Heart left ventricle (tissue), 16 donors: Measurements from ENCODE around the gene ZNF281. TPM values are rescaled to one million over a fixed set of nuclear protein-coding genes. Genes with fewer than 3 reads are reported as not detected.

Source experiments
- ATAC-seq, 4 donors: fragments of 200-7000 bp; cut with Tn5 transposase; one replicate each; pipeline ENCODE4 v1.9.1; 2020 to 2022; ENCODE audit warnings: moderate library complexity in 4 of 4, mild to moderate bottlenecking in 3 of 4, moderate number of reproducible peaks in 1 of 4
- DNase-seq, 5 donors: peaks; one replicate each; pipeline ENCODE4 v3.0.0-alpha.2; 2020
- H3K27ac ChIP-seq, 12 donors: fragments of 200-600 bp; sonication (generic) in 4 of 12; one replicate each; pipeline versions ENCODE4 v1.5.0 to v1.8.0; 2016 to 2022; ENCODE audit warnings: mild to moderate bottlenecking in 2 of 12
- H3K27me3 ChIP-seq, 9 donors: fragments of 200-600 bp; sonication (generic) in 2 of 9; one replicate each; pipeline versions ENCODE4 v1.5.1 to v1.8.0; 2016 to 2022; ENCODE audit warnings: mild to moderate bottlenecking in 3 of 9
- H3K36me3 ChIP-seq, 9 donors: fragments of 200-600 bp; sonication (generic) in 2 of 9; one replicate each; pipeline versions ENCODE4 v1.5.0 to v1.8.0; 2018 to 2022; ENCODE audit warnings: mild to moderate bottlenecking in 2 of 9
- H3K4me1 ChIP-seq, 12 donors: fragments of 200-600 bp; sonication (generic) in 4 of 12; one replicate each; pipeline versions ENCODE4 v1.5.0 to v1.8.0; 2016 to 2022; ENCODE audit warnings: mild to moderate bottlenecking in 3 of 12
- H3K4me3 ChIP-seq, 12 donors: fragments of 200-600 bp; sonication (generic) in 4 of 12; one replicate each; pipeline versions ENCODE4 v1.5.0 to v1.8.0; 2017 to 2022; ENCODE audit warnings: mild to moderate bottlenecking in 9 of 12, moderate library complexity in 4 of 12
- H3K9me3 ChIP-seq, 12 donors: fragments of 200-600 bp; sonication (generic) in 4 of 12; one replicate each; pipeline versions ENCODE4 v1.5.0 to v1.8.0; 2016 to 2022; ENCODE audit warnings: mild to moderate bottlenecking in 1 of 12
- CTCF ChIP-seq, 12 donors: fragments of 200-600 bp; sonication (generic) in 4 of 12; IDR thresholded peaks; one replicate each; pipeline versions ENCODE4 v1.5.0 to v1.8.0; 2018 to 2022; ENCODE audit warnings: antibody characterized with exemption in 12 of 12, mild to moderate bottlenecking in 5 of 12
- POLR2A ChIP-seq, 2 donors: fragments of 450-650 bp; IDR thresholded peaks; one replicate each; pipeline ENCODE4 v1.6.1; 2017; ENCODE audit warnings: antibody characterized with exemption in 2 of 2, mild to moderate bottlenecking in 2 of 2, moderate library complexity in 2 of 2
- WGBS, 4 donors: extraction: QIAGEN DNeasy Blood & Tissue Kit in 2 of 4; methylation state at CpG; one replicate each; pipeline versions ENCODE4 v1.1.5 to v1.1.7; 2013 to 2018; 5-methylcytosine and 5-hydroxymethylcytosine counted together
- intact Hi-C, 10 donors: fragments of 100-400 bp; cut with DNase I; formaldehyde crosslinking; loops; one replicate each; pipeline versions ENCODE4 v1.11.1 to v1.14.2; 2022
- polyA plus RNA-seq, 2 donors: library from polyadenylated mRNA; stranded (reverse); fragments of 200-250 nt; gene quantifications; one replicate each; pipeline ENCODE4 v1.2.3, GENCODE V29; 2013
- total RNA-seq, 9 donors: library from RNA; depleted of rRNA in 2 of 9; stranded (reverse); fragments of >200 nt in 2 of 9; fragmentation: NEBNext Ultra II Directional in 3 of 9; extraction: Animal tissue kit (Norgen Biotek cat#: 25700) in 3 of 9; gene quantifications; one replicate each; pipeline versions ENCODE4 v1.1.0 to v1.2.4, GENCODE V29; 2016 to 2023
- donor health status: ischemic (EF 13 %, LVEDD 7.1; RV severe dilation, severe dysfunction).
- donor health status: healthy with polysubstance abuse.
- donor health status: DM: no; HTN: yes; CAD: no.
- donor health status: DM: no; HTN: no; CAD: no.
- donor health status: ischemic (EF 25% LVEDD 6.9; RV normal size, moderate dysfunction).
- donor health status: ischemic (EF 25% LVEDD 5.7; RV mildly dilated, moderate dysfunction).
- donor health status: healthy.
- donor health status: DM: yes; HTN: yes; CAD: no.
- donor health status: ischemic (EF 35%, LVEDD 5.7; RV mildly dilated, moderate dysfunction).
- donor health status: nonischemic (EF 11% LVEDD 7.7; RV severe dilation, severe dysfunction).
- donor health status: DM: yes; HTN: yes; CAD: no.
- donor health status: PGD.
- donor health status: ischemic (EF 29% LVEDD 5.4; RV normal size, mild dysfunction).
- donor health status: nonischemic (EF 23%, LVEDD 6.1; RV moderate dilation, normal function).

The ZNF281 gene
- total and polyA plus RNA-seq, 11 donors = 3.1 to 10.6 (median 8.8) TPM

GRCh38 chr1:200378096-200378495 is 31.7 kb downstream of the ZNF281 start:
- Histone ChIP-seq H3K27me3 (no peaks in the 10 kb centered on the region), H3K36me3 (no peaks in the 10 kb centered on the region), H3K4me3 (no peak overlapping the region), H3K9me3 (no peaks in the 10 kb centered on the region), H3K27ac (no peak overlapping the region), H3K4me1 (peaks cover 0 to 8% (median 0%) of the 10 kb centered on the region in 12 donors)
- DNase-seq = no peak
- WGBS, 4 donors = 79 to 85% (median 84%) methylated on average over 1 of the region's 1 CpG
- TF ChIP-seq POLR2A (IDR thresholded peaks at IDR 0.05) (no peak), CTCF (IDR thresholded peaks at IDR 0.05) (no peak)
- no peak for ATAC-seq
- intact Hi-C loops = no loop called here

- Histone ChIP-seq H3K27me3 (no peaks in the 10 kb centered on the region), H3K27ac (no peak overlapping the region), H3K9me3 (no peaks in the 10 kb centered on the region), H3K4me3 (no peak overlapping the region), H3K4me1 (peaks cover 0 to 8% (median 0%) of the 10 kb centered on the region in 12 donors), H3K36me3 (no peaks in the 10 kb centered on the region)
- TF ChIP-seq POLR2A (IDR thresholded peaks at IDR 0.05) = no peak
- TF ChIP-seq CTCF (IDR thresholded peaks at IDR 0.05) = no peak
- intact Hi-C loops = no loop called here
- ATAC-seq = no peak
- DNase-seq = no peak
Observed at GRCh38 chr1:200376528-200376927, 33.3 kb downstream of the ZNF281 start.

GRCh38 chr1:200374569-200375295 is 35.1 kb downstream of the ZNF281 start:
- WGBS, 4 donors = 52 to 60% (median 58%) methylated on average over 7 of the region's 7 CpGs
- TF ChIP-seq POLR2A (IDR thresholded peaks at IDR 0.05) (no peak), CTCF (IDR thresholded peaks at IDR 0.05) (no peak)
- no peaks in the 10 kb centered on the region for H3K9me3 ChIP-seq
- peaks cover 0 to 8% (median 0%) of the 10 kb centered on the region in 12 donors for H3K4me1 ChIP-seq
- no peak for DNase-seq
- no peaks in the 10 kb centered on the region for H3K36me3 ChIP-seq
- H3K4me3 ChIP-seq = no peak overlapping the region
- H3K27me3 ChIP-seq = no peaks in the 10 kb centered on the region
- no peak for ATAC-seq
- no peak overlapping the region for H3K27ac ChIP-seq
- intact Hi-C loops = no loop called here

GRCh38 chr1:200373811-200374231 is 36.0 kb downstream of the ZNF281 start:
- H3K4me1 ChIP-seq = peaks cover 0 to 8% (median 0%) of the 10 kb centered on the region in 12 donors
- 36 to 39% (median 38%) methylated on average over 5 of the region's 5 CpGs for WGBS, 4 donors
- H3K27me3 ChIP-seq = no peaks in the 10 kb centered on the region
- no peak for TF ChIP-seq CTCF (IDR thresholded peaks at IDR 0.05)
- TF ChIP-seq POLR2A (IDR thresholded peaks at IDR 0.05) = no peak
- no peaks in the 10 kb centered on the region for H3K9me3 ChIP-seq
- intact Hi-C loops = no loop called here
- ATAC-seq = no peak
- H3K27ac ChIP-seq = no peak overlapping the region
- H3K4me3 ChIP-seq = no peak overlapping the region
- H3K36me3 ChIP-seq = no peaks in the 10 kb centered on the region
- DNase-seq = no peak
